Mesenchymal stem cell (in vitro differentiated cells and primary cell): Measurements from ENCODE around the gene BTBD2.
"Not testable (repeated sequence)": the region's sequence is repeated elsewhere in the genome, so short reads cannot be mapped to it uniquely, and the experiment has no call there.

Experiments
- DNase-seq: peaks from one replicate; pipeline ENCODE4 v3.0.0-alpha.2; 2013
- H2AFZ ChIP-seq: one replicate; pipeline ENCODE4 v1.6.1; 2013; ENCODE audit warnings: low read depth, mild to moderate bottlenecking, control low read depth, inconsistent platforms, low read length, moderate library complexity
- H2AK5ac ChIP-seq: 2 replicates; pipeline ENCODE4 v1.6.1; 2013; ENCODE audit warnings: low read length, moderate library complexity, mild to moderate bottlenecking, inconsistent platforms; ENCODE audit not compliant: severe bottlenecking
- H2BK120ac ChIP-seq: one replicate; pipeline ENCODE4 v1.6.1; 2013; ENCODE audit warnings: low read depth, mild to moderate bottlenecking, inconsistent platforms, low read length, moderate library complexity
- H2BK12ac ChIP-seq, 2 experiments: one replicate each; pipeline ENCODE4 v1.6.1; 2013; ENCODE audit warnings: inconsistent platforms in 2 of 2, low read length in 2 of 2, mild to moderate bottlenecking in 2 of 2, moderate library complexity in 2 of 2, control low read depth in 1 of 2
- H2BK15ac ChIP-seq: one replicate; pipeline ENCODE4 v1.6.1; 2013; ENCODE audit warnings: mild to moderate bottlenecking, low read depth, inconsistent platforms; ENCODE audit not compliant: poor library complexity, severe bottlenecking
- H2BK5ac ChIP-seq: 2 replicates; pipeline ENCODE4 v1.6.1; 2013; ENCODE audit warnings: low read depth, mild to moderate bottlenecking, low read length, control low read depth, inconsistent platforms; ENCODE audit not compliant: poor library complexity, severe bottlenecking
- H3K14ac ChIP-seq, 2 experiments: one replicate each; pipeline ENCODE4 v1.6.1; 2013; ENCODE audit warnings: inconsistent platforms in 2 of 2, low read length in 2 of 2, control low read depth in 1 of 2, mild to moderate bottlenecking in 1 of 2, moderate library complexity in 1 of 2
- H3K18ac ChIP-seq, 2 experiments: one replicate each; pipeline ENCODE4 v1.6.1; 2013; ENCODE audit warnings: inconsistent platforms in 2 of 2, low read length in 2 of 2, control low read depth in 1 of 2, low read depth in 1 of 2, mild to moderate bottlenecking in 1 of 2
- H3K23ac ChIP-seq, 2 experiments: one replicate each; pipeline ENCODE4 v1.6.1; 2013; ENCODE audit warnings: inconsistent platforms in 2 of 2, low read length in 2 of 2, mild to moderate bottlenecking in 2 of 2, moderate library complexity in 2 of 2, control low read depth in 1 of 2
- H3K27ac ChIP-seq: 2 replicates; pipeline ENCODE4 v1.5.1; 2013; ENCODE audit warnings: mild to moderate bottlenecking, moderate library complexity, low read length, control low read depth, inconsistent platforms; ENCODE audit not compliant: poor library complexity, severe bottlenecking
- H3K27me3 ChIP-seq, 2 experiments: 2 replicates each; pipeline versions ENCODE4 v1.6.1 to v1.7.0; 2013; ENCODE audit warnings: low read length in 2 of 2, mild to moderate bottlenecking in 2 of 2, moderate library complexity in 2 of 2, control low read depth in 1 of 2, inconsistent platforms in 1 of 2; ENCODE audit not compliant: control insufficient read depth in 1 of 2, insufficient read depth in 1 of 2
- H3K36me3 ChIP-seq, 2 experiments: 2 replicates each; pipeline versions ENCODE4 v1.6.1 to v1.7.0; 2013; ENCODE audit warnings: low read length in 2 of 2, control low read depth in 1 of 2, inconsistent platforms in 1 of 2, low read depth in 1 of 2, mild to moderate bottlenecking in 1 of 2; ENCODE audit not compliant: insufficient read depth in 2 of 2, control insufficient read depth in 1 of 2
- H3K4ac ChIP-seq, 2 experiments: one replicate each; pipeline ENCODE4 v1.6.1; 2013; ENCODE audit warnings: inconsistent platforms in 2 of 2, low read length in 2 of 2, mild to moderate bottlenecking in 2 of 2, moderate library complexity in 2 of 2, control low read depth in 1 of 2, low read depth in 1 of 2
- H3K4me1 ChIP-seq: 2 replicates; pipeline ENCODE4 v1.6.1; 2013; ENCODE audit warnings: low read depth, low read length, control low read depth; ENCODE audit not compliant: control insufficient read depth, insufficient read depth
- H3K4me2 ChIP-seq: 2 replicates; pipeline ENCODE4 v1.6.1; 2013; ENCODE audit warnings: low read length, mild to moderate bottlenecking, inconsistent platforms; ENCODE audit not compliant: poor library complexity, severe bottlenecking
- H3K4me3 ChIP-seq, 2 experiments: 2 replicates each; pipeline versions ENCODE4 v1.5.1 to v1.7.0; 2013; ENCODE audit warnings: low read length in 2 of 2, mild to moderate bottlenecking in 2 of 2, control low read depth in 1 of 2, low read depth in 1 of 2; ENCODE audit not compliant: insufficient read depth in 1 of 2
- H3K79me1 ChIP-seq: replicated peaks from 2 replicates; pipeline ENCODE4 v1.6.1; 2013; ENCODE audit warnings: mild to moderate bottlenecking, control low read depth, low read length, inconsistent platforms; ENCODE audit not compliant: poor library complexity, severe bottlenecking
- H3K9ac ChIP-seq: 2 replicates; pipeline ENCODE4 v1.7.0; 2013; ENCODE audit warnings: mild to moderate bottlenecking, low read length, moderate library complexity
- H3K9me3 ChIP-seq: 2 replicates; pipeline ENCODE4 v1.7.0; 2013; ENCODE audit warnings: mild to moderate bottlenecking, low read length; ENCODE audit not compliant: control insufficient read depth
- H4K8ac ChIP-seq: one replicate; pipeline ENCODE4 v1.6.1; 2013; ENCODE audit warnings: inconsistent platforms, mild to moderate bottlenecking, low read length, moderate library complexity
- H4K91ac ChIP-seq: one replicate; pipeline ENCODE4 v1.6.1; 2013; ENCODE audit warnings: mild to moderate bottlenecking, low read length, inconsistent platforms
- WGBS: methylation state at CpG from one replicate; pipeline ENCODE4 v1.1.7; 2013; ENCODE audit warnings: mixed read lengths; 5-methylcytosine and 5-hydroxymethylcytosine counted together

Gene BTBD2

DNA sequence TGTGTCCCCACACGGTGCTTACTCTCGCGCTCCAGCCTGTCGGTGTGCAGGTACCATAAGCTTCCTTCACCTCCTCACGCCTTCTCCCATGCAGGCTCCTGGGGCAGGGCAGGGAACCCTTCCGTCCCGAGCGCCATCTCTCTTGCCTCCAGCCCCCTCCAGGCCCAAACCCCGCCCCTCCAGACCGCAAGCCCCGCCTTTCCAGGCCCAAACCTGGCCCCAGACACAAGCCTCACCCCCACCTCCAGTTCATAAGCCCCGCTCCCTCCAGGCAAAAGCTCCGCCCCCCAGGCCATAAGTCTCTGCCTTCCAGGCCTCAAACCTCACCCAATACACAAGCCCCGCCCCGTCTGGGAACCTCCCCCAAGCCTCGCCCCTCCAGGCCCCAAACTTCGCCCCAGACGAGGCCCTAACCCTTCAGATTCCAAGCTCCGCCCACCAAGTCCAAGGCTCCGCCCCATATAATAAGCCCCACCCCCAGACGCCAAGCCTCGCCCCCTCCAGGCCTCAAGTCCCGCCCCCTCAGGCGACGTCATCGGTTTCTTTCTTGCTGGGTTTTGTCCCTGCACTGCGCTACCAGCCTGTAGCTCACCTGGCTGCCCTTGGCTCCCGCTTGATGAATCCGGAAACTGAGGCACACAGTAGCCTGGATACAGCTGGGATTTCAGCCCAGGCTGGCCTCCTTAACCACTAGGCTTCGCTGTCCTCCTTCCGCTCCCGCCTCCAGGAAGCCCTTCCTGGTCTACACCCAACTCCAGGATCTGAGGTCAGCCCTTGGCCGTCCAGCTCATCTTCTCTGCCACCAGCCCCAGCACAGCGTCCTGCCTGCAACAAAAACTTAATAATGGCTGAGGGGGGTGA lies 19.4 kb upstream of the BTBD2 start:
- peak overlapping the region; percentile 90 for H2BK15ac ChIP-seq
- DNase-seq, result peak; percentile 28

DNA sequence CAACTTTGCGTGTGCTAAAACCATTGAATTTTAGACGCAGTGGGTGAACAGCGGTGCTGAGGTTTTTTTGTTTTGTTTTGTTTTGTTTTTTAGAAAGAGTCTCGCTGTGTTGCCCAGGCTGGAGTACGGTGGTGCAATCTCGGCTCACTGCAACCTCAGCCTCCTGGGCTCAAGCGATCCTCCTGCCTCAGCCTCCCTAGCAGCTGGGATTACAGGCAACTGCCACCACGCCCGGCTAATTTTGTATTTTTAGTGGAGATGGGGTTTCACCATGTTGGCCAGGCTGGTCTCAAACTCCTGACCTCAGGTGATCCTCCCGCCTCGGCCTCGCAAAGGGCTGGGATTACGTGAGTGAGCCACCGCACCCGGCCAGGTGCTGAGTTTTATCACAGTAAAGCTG lies 18.7 kb upstream of the BTBD2 start:
- Histone ChIP-seq H3K4me1 (peaks cover 20% of the 10 kb centered on the region), H3K36me3 (peaks cover 16 to 20% of the 10 kb centered on the region in 2 experiments)
- not testable (repeated sequence) for H4K8ac ChIP-seq, H3K4me2 ChIP-seq, H2BK12ac ChIP-seq, H4K91ac ChIP-seq, H2AK5ac ChIP-seq, H3K27me3 ChIP-seq, H3K27ac ChIP-seq, H3K18ac ChIP-seq, H2BK5ac ChIP-seq, H2AFZ ChIP-seq, H3K4ac ChIP-seq, H3K14ac ChIP-seq, H2BK15ac ChIP-seq, H3K9me3 ChIP-seq, H3K4me3 ChIP-seq, H3K79me1 ChIP-seq, H2BK120ac ChIP-seq, H3K23ac ChIP-seq, DNase-seq, H3K9ac ChIP-seq
- 98% methylated on average over 15 of the region's 15 CpGs for WGBS

More for the DNA sequence above, 19.4 kb upstream of the BTBD2 start:
- peaks cover 22% of the 10 kb centered on the region for H3K4me1 ChIP-seq
- H2BK12ac ChIP-seq, result peak overlapping the region in 1 of 2 experiments; percentile 21
- H3K9ac ChIP-seq, result no peak overlapping the region
- H3K18ac ChIP-seq, result no peak overlapping the region
- H3K4me2 ChIP-seq, result no peak overlapping the region
- H4K91ac ChIP-seq, result peak overlapping the region; percentile 70
- no peak overlapping the region for H2AFZ ChIP-seq
- H4K8ac ChIP-seq, result no peak overlapping the region
- H2BK120ac ChIP-seq, result no peak overlapping the region
- H3K9me3 ChIP-seq, result no peaks in the 10 kb centered on the region
- H3K27me3 ChIP-seq, result no peaks in the 10 kb centered on the region
- no peak overlapping the region for H3K14ac ChIP-seq
- no peak overlapping the region for H3K27ac ChIP-seq
- no peak overlapping the region for H3K4me3 ChIP-seq
- 55% methylated on average over 33 of the region's 34 CpGs for WGBS
- H3K4ac ChIP-seq, result no peak overlapping the region
- peaks cover 2% of the 10 kb centered on the region for H3K79me1 ChIP-seq
- H3K23ac ChIP-seq, result no peak overlapping the region
- H2BK5ac ChIP-seq, result no peak overlapping the region
- H3K36me3 ChIP-seq, result peaks cover 22 to 27% of the 10 kb centered on the region in 2 experiments
- no peak overlapping the region for H2AK5ac ChIP-seq

DNA sequence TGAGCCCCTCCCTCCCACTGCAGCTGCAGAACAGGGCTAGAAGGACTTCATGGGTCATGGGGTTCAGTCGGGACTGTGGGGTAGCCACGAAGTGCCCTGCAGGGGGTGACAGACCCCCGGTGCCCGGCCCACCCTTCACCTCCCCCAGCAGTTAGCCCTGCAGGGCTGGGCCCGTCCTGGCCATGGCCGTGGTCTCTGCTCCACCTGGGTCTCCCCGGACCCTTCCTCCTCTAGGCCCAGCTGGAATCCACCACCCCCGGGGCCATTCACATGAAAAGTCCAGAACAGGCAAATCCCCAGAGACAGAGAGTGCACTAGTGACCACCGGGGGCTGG lies 18.3 kb upstream of the BTBD2 start:
- Histone ChIP-seq H3K23ac (no peak overlapping the region), H3K4me3 (no peak overlapping the region), H2BK12ac (peak overlapping the region in 1 of 2 experiments; percentile 4), H3K36me3 (peaks cover 11 to 16% of the 10 kb centered on the region in 2 experiments), H3K9ac (no peak overlapping the region), H3K79me1 (peaks cover 2% of the 10 kb centered on the region), H2BK5ac (no peak overlapping the region), H2BK15ac (no peak overlapping the region), H3K9me3 (no peaks in the 10 kb centered on the region), H2AK5ac (peak overlapping the region; percentile 10), H3K27me3 (no peaks in the 10 kb centered on the region), H3K14ac (no peak overlapping the region), H3K18ac (no peak overlapping the region), H2AFZ (no peak overlapping the region), H3K27ac (no peak overlapping the region), H4K91ac (no peak overlapping the region), H3K4me2 (no peak overlapping the region), H3K4ac (no peak overlapping the region), H3K4me1 (peaks cover 20% of the 10 kb centered on the region), H4K8ac (no peak overlapping the region), H2BK120ac (no peak overlapping the region)
- 72% methylated on average over 6 of the region's 9 CpGs for WGBS
- DNase-seq, result no peak

DNA sequence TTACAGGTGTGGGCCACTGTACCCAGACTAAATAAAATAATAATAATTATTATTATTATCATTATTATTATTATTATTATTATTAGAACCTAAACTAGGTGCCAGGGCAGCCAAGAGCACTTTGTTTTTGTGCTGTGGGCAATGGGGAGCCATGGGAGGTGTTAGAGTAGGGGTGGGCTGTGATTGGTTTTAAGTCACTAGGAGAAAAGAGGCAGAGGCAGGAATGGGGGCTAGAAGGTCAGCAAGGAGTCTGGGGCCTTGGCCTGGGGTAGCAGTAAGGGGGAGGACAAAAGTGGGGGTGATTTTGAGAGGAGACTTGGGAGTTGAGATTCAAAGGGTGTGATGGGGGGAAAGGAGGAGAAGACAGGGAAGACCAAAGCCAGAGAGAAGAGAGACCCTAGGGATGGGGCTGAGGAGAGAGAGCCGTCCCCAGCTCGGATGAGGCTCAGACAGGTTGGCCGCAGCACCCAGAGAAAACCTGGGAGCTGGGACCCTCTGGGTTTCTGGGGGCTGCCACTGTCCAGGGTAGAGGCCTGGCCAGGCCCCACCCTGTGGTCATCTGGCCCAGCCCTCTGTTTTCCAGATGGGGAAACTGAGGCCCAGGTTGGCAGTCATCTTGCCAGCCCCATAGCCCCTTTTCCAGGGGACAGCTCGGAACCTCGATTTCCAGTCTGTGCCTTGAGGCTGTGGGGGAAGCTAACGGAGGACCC lies 17.8 kb upstream of the BTBD2 start:
- no peak overlapping the region for H3K14ac ChIP-seq
- DNase-seq, result no peak
- H2BK12ac ChIP-seq, result peak overlapping the region; percentile 46 to 56
- no peak overlapping the region for H3K27ac ChIP-seq
- no peak overlapping the region for H2AFZ ChIP-seq
- H3K18ac ChIP-seq, result no peak overlapping the region
- no peak overlapping the region for H3K9ac ChIP-seq
- peak overlapping the region; percentile 92 for H2BK15ac ChIP-seq
- H4K8ac ChIP-seq, result no peak overlapping the region
- peak overlapping the region in 1 of 2 experiments; percentile 19 for H3K4ac ChIP-seq
- H3K4me2 ChIP-seq, result no peak overlapping the region
- peaks cover 6 to 10% of the 10 kb centered on the region in 2 experiments for H3K36me3 ChIP-seq
- H3K79me1 ChIP-seq, result peaks cover 2% of the 10 kb centered on the region
- H3K9me3 ChIP-seq, result no peaks in the 10 kb centered on the region
- no peak overlapping the region for H2BK120ac ChIP-seq
- H2BK5ac ChIP-seq, result no peak overlapping the region
- H3K4me1 ChIP-seq, result peaks cover 24% of the 10 kb centered on the region
- 97% methylated on average over 6 of the region's 6 CpGs for whole genome bisulfite sequencing
- H3K27me3 ChIP-seq, result no peaks in the 10 kb centered on the region
- H3K23ac ChIP-seq, result no peak overlapping the region
- H2AK5ac ChIP-seq, result peak overlapping the region; percentile 10
- no peak overlapping the region for H3K4me3 ChIP-seq
- no peak overlapping the region for H4K91ac ChIP-seq
